ENCODE results near the gene RAB20.
"Not testable (repeated sequence)": the region's sequence is repeated elsewhere in the genome, so short reads cannot be mapped to it uniquely, and the experiment has no call there.

Gene RAB20

GRCh38 chr13:110536006-110536693 is 25.4 kb downstream of the RAB20 start:
- no peaks in the 10 kb centered on the region for H3K9me3 ChIP-seq (ENCODE audit: insufficient read depth, low read depth, low read length)

DNA sequence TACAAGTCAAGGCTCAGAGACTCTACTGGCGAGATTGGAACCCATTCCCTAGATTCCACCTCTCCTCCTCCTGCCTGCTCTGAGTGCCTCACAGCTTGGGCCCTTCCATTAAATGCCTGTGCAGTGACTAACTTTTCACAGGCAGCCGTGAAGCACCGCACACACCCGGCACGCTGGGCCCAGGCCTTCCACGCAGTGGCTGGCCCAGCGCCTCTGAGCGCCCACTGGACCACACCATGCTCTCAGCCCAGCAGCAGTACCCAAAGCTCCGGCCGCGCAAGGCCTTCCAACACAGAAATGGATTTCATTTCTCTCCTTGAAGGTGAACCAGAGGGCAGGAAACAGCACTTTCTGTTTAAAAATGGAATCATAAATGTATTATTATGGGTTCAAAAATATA is 26.0 kb downstream of the RAB20 start:
- Histone ChIP-seq H3K27me3 (ENCODE audit: insufficient read depth, low read length, poor library complexity, severe bottlenecking) (no peaks in the 10 kb centered on the region), H3K9me2 (replicated peaks; ENCODE audit: low read depth, low read length) (no peaks in the 10 kb centered on the region), H3K4me2 (ENCODE audit: low read depth, low read length, poor library complexity, severe bottlenecking) (no peak overlapping the region), H3K79me2 (ENCODE audit: insufficient read depth, low read length) (peaks cover 60% of the 10 kb centered on the region; the same call in 1 of the 2 replicates), H3K9me3 (ENCODE audit: insufficient read depth, low read depth, low read length) (no peaks in the 10 kb centered on the region), H2AFZ (ENCODE audit: low read length) (no peak overlapping the region), H4K20me1 (ENCODE audit: insufficient read depth, low read length, poor library complexity, severe bottlenecking) (no peaks in the 10 kb centered on the region), H3K4me3 (ENCODE audit: low read length, poor library complexity, severe bottlenecking) (no peak overlapping the region), H3F3A (ENCODE audit: low read depth) (no peaks in the 10 kb centered on the region; the same call in 1 of the 2 replicates), H3K9ac (ENCODE audit: low read depth, low read length, poor library complexity, severe bottlenecking) (no peak overlapping the region), H3K4me1 (ENCODE audit: insufficient read depth, low read length, poor library complexity, severe bottlenecking) (peaks cover 10% of the 10 kb centered on the region), H3K36me3 (ENCODE audit: insufficient read depth, low read length) (peaks cover 14% of the 10 kb centered on the region; the same call in 1 of the 2 replicates)
- TF ChIP-seq, protein P1, sequence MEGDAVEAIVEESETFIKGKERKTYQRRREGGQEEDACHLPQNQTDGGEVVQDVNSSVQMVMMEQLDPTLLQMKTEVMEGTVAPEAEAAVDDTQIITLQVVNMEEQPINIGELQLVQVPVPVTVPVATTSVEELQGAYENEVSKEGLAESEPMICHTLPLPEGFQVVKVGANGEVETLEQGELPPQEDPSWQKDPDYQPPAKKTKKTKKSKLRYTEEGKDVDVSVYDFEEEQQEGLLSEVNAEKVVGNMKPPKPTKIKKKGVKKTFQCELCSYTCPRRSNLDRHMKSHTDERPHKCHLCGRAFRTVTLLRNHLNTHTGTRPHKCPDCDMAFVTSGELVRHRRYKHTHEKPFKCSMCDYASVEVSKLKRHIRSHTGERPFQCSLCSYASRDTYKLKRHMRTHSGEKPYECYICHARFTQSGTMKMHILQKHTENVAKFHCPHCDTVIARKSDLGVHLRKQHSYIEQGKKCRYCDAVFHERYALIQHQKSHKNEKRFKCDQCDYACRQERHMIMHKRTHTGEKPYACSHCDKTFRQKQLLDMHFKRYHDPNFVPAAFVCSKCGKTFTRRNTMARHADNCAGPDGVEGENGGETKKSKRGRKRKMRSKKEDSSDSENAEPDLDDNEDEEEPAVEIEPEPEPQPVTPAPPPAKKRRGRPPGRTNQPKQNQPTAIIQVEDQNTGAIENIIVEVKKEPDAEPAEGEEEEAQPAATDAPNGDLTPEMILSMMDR (conservative IDR thresholded peaks at IDR 0.05; ENCODE audit: low read length) = no peak
- TF ChIP-seq EZH2phosphoT487 (IDR thresholded peaks at IDR 0.05; ENCODE audit: borderline replicate concordance) = no peak

More at GRCh38 chr13:110536006-110536693, 25.4 kb downstream of the RAB20 start:
- H4K20me1 ChIP-seq (ENCODE audit: insufficient read depth, low read length, poor library complexity, severe bottlenecking) = no peaks in the 10 kb centered on the region
- peaks cover 15% of the 10 kb centered on the region; the same call in 1 of the 2 replicates for H3K36me3 ChIP-seq (ENCODE audit: insufficient read depth, low read length)
- no peak for TF ChIP-seq EZH2phosphoT487 (IDR thresholded peaks at IDR 0.05; ENCODE audit: borderline replicate concordance)
- TF ChIP-seq, protein P1 (conservative IDR thresholded peaks at IDR 0.05; ENCODE audit: low read length) = no peak
- H2AFZ ChIP-seq (ENCODE audit: low read length) = no peak overlapping the region
- H3K4me1 ChIP-seq (ENCODE audit: insufficient read depth, low read length, poor library complexity, severe bottlenecking) = peaks cover 6% of the 10 kb centered on the region
- H3K9me2 ChIP-seq (replicated peaks; ENCODE audit: low read depth, low read length) = no peaks in the 10 kb centered on the region
- no peak overlapping the region for H3K9ac ChIP-seq (ENCODE audit: low read depth, low read length, poor library complexity, severe bottlenecking)
- H3K79me2 ChIP-seq (ENCODE audit: insufficient read depth, low read length) = peaks cover 57% of the 10 kb centered on the region; the same call in 1 of the 2 replicates
- no peaks in the 10 kb centered on the region; the same call in 1 of the 2 replicates for H3F3A ChIP-seq (ENCODE audit: low read depth)
- H3K4me3 ChIP-seq (ENCODE audit: low read length, poor library complexity, severe bottlenecking) = no peak overlapping the region
- no peak overlapping the region for H3K4me2 ChIP-seq (ENCODE audit: low read depth, low read length, poor library complexity, severe bottlenecking)
- H3K27me3 ChIP-seq (ENCODE audit: insufficient read depth, low read length, poor library complexity, severe bottlenecking) = no peaks in the 10 kb centered on the region

- TF ChIP-seq EZH2phosphoT487 (IDR thresholded peaks at IDR 0.05; ENCODE audit: borderline replicate concordance) = no peak
- TF ChIP-seq, protein P1 (conservative IDR thresholded peaks at IDR 0.05; ENCODE audit: low read length) = no peak
- Histone ChIP-seq H3K79me2 (ENCODE audit: insufficient read depth, low read length) (peaks cover 65% of the 10 kb centered on the region; the same call in 1 of the 2 replicates), H3K27me3 (ENCODE audit: insufficient read depth, low read length, poor library complexity, severe bottlenecking) (no peaks in the 10 kb centered on the region), H3K9ac (ENCODE audit: low read depth, low read length, poor library complexity, severe bottlenecking) (no peak overlapping the region), H3K36me3 (ENCODE audit: insufficient read depth, low read length) (peaks cover 14% of the 10 kb centered on the region; the same call in 1 of the 2 replicates), H2AFZ (ENCODE audit: low read length) (no peak overlapping the region), H3K9me3 (ENCODE audit: insufficient read depth, low read depth, low read length) (no peaks in the 10 kb centered on the region), H3K4me3 (ENCODE audit: low read length, poor library complexity, severe bottlenecking) (no peak overlapping the region), H3K4me2 (ENCODE audit: low read depth, low read length, poor library complexity, severe bottlenecking) (no peak overlapping the region), H4K20me1 (ENCODE audit: insufficient read depth, low read length, poor library complexity, severe bottlenecking) (no peaks in the 10 kb centered on the region), H3K9me2 (replicated peaks; ENCODE audit: low read depth, low read length) (no peaks in the 10 kb centered on the region), H3K4me1 (ENCODE audit: insufficient read depth, low read length, poor library complexity, severe bottlenecking) (peaks cover 10% of the 10 kb centered on the region), H3F3A (ENCODE audit: low read depth) (no peaks in the 10 kb centered on the region)
Observed at GRCh38 chr13:110533771-110534670, 27.5 kb downstream of the RAB20 start.

- H3K4me2 ChIP-seq (ENCODE audit: low read depth, low read length, poor library complexity, severe bottlenecking); H3F3A ChIP-seq (ENCODE audit: low read depth); H2AFZ ChIP-seq (ENCODE audit: low read length); H3K9me2 ChIP-seq (replicated peaks; ENCODE audit: low read depth, low read length); H4K20me1 ChIP-seq (ENCODE audit: insufficient read depth, low read length, poor library complexity, severe bottlenecking); H3K4me3 ChIP-seq (ENCODE audit: low read length, poor library complexity, severe bottlenecking); H3K4me1 ChIP-seq (ENCODE audit: insufficient read depth, low read length, poor library complexity, severe bottlenecking); H3K9ac ChIP-seq (ENCODE audit: low read depth, low read length, poor library complexity, severe bottlenecking); H3K27me3 ChIP-seq (ENCODE audit: insufficient read depth, low read length, poor library complexity, severe bottlenecking); H3K9me3 ChIP-seq (ENCODE audit: insufficient read depth, low read depth, low read length): not testable (repeated sequence)
- peaks cover 61% of the 10 kb centered on the region; the same call in 1 of the 2 replicates for H3K79me2 ChIP-seq (ENCODE audit: insufficient read depth, low read length)
- H3K36me3 ChIP-seq (ENCODE audit: insufficient read depth, low read length) = peaks cover 14% of the 10 kb centered on the region; the same call in 1 of the 2 replicates
Observed at GRCh38 chr13:110532258-110532657, 29.3 kb downstream of the RAB20 start.
